ENCODE measurements around the gene PKP1. TPM values are rescaled to one million over a fixed set of nuclear protein-coding genes. Genes with fewer than 3 reads are reported as not detected.

The PKP1 gene
- total and polyA plus RNA-seq, 10 of the 15 experiments (the other 5 are each of a cell fraction or from before 2014, with no cell fraction given), result 0.03 TPM; not detected in 9

GRCh38 chr1:201282931-201283829 lies at the start of gene PKP1 (continued):
- TF ChIP-seq NKRF (conservative IDR thresholded peaks at IDR 0.05) (no peak), CEBPB (IDR thresholded peaks at IDR 0.05; ENCODE audit: borderline replicate concordance in 1 of 2, low read depth in 2 of 2, low read length in 2 of 2) (no peak), CUX1 (IDR thresholded peaks at IDR 0.05; ENCODE audit: insufficient replicate concordance, low read depth, low read length) (no peak), POLR2AphosphoS2 (IDR thresholded peaks at IDR 0.05; ENCODE audit: low read depth, low read length) (no peak), CHD4 (IDR thresholded peaks at IDR 0.05) (no peak), SREBF2 (IDR thresholded peaks at IDR 0.05; ENCODE audit: low read length) (no peak), CHD2 (IDR thresholded peaks at IDR 0.05; ENCODE audit: borderline replicate concordance, low read depth, low read length) (no peak), PML (IDR thresholded peaks at IDR 0.05; ENCODE audit: low read length) (no peak), E2F4 (IDR thresholded peaks at IDR 0.05; ENCODE audit: low read depth, low read length) (no peak)
- TF ChIP-seq, protein P1, sequence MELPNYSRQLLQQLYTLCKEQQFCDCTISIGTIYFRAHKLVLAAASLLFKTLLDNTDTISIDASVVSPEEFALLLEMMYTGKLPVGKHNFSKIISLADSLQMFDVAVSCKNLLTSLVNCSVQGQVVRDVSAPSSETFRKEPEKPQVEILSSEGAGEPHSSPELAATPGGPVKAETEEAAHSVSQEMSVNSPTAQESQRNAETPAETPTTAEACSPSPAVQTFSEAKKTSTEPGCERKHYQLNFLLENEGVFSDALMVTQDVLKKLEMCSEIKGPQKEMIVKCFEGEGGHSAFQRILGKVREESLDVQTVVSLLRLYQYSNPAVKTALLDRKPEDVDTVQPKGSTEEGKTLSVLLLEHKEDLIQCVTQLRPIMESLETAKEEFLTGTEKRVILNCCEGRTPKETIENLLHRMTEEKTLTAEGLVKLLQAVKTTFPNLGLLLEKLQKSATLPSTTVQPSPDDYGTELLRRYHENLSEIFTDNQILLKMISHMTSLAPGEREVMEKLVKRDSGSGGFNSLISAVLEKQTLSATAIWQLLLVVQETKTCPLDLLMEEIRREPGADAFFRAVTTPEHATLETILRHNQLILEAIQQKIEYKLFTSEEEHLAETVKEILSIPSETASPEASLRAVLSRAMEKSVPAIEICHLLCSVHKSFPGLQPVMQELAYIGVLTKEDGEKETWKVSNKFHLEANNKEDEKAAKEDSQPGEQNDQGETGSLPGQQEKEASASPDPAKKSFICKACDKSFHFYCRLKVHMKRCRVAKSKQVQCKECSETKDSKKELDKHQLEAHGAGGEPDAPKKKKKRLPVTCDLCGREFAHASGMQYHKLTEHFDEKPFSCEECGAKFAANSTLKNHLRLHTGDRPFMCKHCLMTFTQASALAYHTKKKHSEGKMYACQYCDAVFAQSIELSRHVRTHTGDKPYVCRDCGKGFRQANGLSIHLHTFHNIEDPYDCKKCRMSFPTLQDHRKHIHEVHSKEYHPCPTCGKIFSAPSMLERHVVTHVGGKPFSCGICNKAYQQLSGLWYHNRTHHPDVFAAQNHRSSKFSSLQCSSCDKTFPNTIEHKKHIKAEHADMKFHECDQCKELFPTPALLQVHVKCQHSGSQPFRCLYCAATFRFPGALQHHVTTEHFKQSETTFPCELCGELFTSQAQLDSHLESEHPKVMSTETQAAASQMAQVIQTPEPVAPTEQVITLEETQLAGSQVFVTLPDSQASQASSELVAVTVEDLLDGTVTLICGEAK (IDR thresholded peaks at IDR 0.05; ENCODE audit: borderline replicate concordance), result no peak
- TF ChIP-seq, protein P2, sequence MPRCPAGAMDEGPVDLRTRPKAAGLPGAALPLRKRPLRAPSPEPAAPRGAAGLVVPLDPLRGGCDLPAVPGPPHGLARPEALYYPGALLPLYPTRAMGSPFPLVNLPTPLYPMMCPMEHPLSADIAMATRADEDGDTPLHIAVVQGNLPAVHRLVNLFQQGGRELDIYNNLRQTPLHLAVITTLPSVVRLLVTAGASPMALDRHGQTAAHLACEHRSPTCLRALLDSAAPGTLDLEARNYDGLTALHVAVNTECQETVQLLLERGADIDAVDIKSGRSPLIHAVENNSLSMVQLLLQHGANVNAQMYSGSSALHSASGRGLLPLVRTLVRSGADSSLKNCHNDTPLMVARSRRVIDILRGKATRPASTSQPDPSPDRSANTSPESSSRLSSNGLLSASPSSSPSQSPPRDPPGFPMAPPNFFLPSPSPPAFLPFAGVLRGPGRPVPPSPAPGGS (IDR thresholded peaks at IDR 0.05; ENCODE audit: borderline replicate concordance, insufficient read depth, low read depth, low read length, poor library complexity, severe bottlenecking), result no peak
